Pancreas (tissue), 10 donors: Measurements from ENCODE around the gene CNTNAP5. TPM values are rescaled to one million over a fixed set of nuclear protein-coding genes. Genes with fewer than 3 reads are reported as not detected.

Experiments
- ATAC-seq, 4 donors: fragments of 200-7000 bp; cut with Tn5 transposase; one replicate each; pipeline versions ENCODE4 v1.8.0 to v1.9.1; 2020; ENCODE audit warnings: mild to moderate bottlenecking in 4 of 4, moderate library complexity in 4 of 4
- DNase-seq, 6 donors: peaks; one replicate each; pipeline ENCODE4 v3.0.0-alpha.2; 2020
- FAIRE-seq: peaks from 2 replicates; lab custom pipeline; 2012; peaks lifted over from hg19 to GRCh38; lab: Jason Lieb, UNC
- H3K27ac ChIP-seq, 4 donors: fragments of 200-600 bp; sonication (generic); 1 replicate in 3 of 4; 2 replicates in 1 of 4; pipeline versions ENCODE4 v1.5.0 to v1.8.0; 2020
- H3K27me3 ChIP-seq, 4 donors: fragments of 200-600 bp; one replicate each; pipeline ENCODE4 v1.8.0; 2021
- H3K36me3 ChIP-seq, 3 donors: fragments of 200-600 bp; sonication (generic) in 1 of 3; one replicate each; pipeline versions ENCODE4 v1.5.0 to v1.8.0; 2020 to 2021
- H3K4me1 ChIP-seq, 3 donors: fragments of 200-600 bp; one replicate each; pipeline ENCODE4 v1.8.0; 2021
- H3K4me3 ChIP-seq, 4 donors: fragments of 200-600 bp; sonication (generic) in 2 of 4; one replicate each; pipeline versions ENCODE4 v1.5.0 to v1.8.0; 2020 to 2021
- H3K9me3 ChIP-seq, 4 donors: fragments of 200-600 bp; one replicate each; pipeline ENCODE4 v1.8.0; 2021
- CTCF ChIP-seq, 4 donors: fragments of 200-600 bp; sonication (generic) in 3 of 4; IDR thresholded peaks; one replicate each; pipeline versions ENCODE4 v1.5.0 to v1.8.0; 2021; ENCODE audit warnings: antibody characterized with exemption in 4 of 4
- WGBS, 2 donors: extraction: QIAGEN DNeasy Blood & Tissue Kit; methylation state at CpG; one replicate each; pipeline ENCODE4 v1.1.7; 2013; 5-methylcytosine and 5-hydroxymethylcytosine counted together
- intact Hi-C, 3 donors: fragments of 100-400 bp; cut with DNase I; formaldehyde crosslinking; loops; one replicate each; pipeline versions ENCODE4 v1.11.1 to v1.14.2; 2022
- polyA plus RNA-seq, 2 donors: library from polyadenylated mRNA; stranded (reverse); fragments of 200-250 nt; gene quantifications; one replicate each; pipeline ENCODE4 v1.2.3, GENCODE V29; 2013
- total RNA-seq, 6 donors: library from RNA; stranded (reverse); fragmentation: NEBNext Ultra II Directional in 4 of 6; extraction: Animal tissue kit (Norgen Biotek cat#: 25700) in 4 of 6; gene quantifications; one replicate each; pipeline versions ENCODE4 v1.2.1 to v1.2.4, GENCODE V29; 2021 to 2023
- donor health status: healthy with polysubstance abuse.
- donor health status: DM: no; HTN: no; CAD: no; lungs with moderate emphysema.
- donor health status: DM: no; HTN: no; CAD: no.
- donor health status: control.
- donor health status: control.
- donor health status: Bipolar disorder and iron deficiency.
- donor health status: DM: yes; HTN: yes; CAD: no.
- donor health status: DM: no; HTN: no; CAD: no.
- donor health status: DM: no; HTN: no; CAD: no.
- donor health status: DM: yes; HTN: yes; CAD: no.

Gene CNTNAP5
- total and polyA plus RNA-seq, 8 donors, result 0.05 to 0.43 (median 0.12) TPM

- H3K9me3 ChIP-seq, result no peaks in the 10 kb centered on the region
- peak in 2 of 4 donors; percentile 37 to 68 for ATAC-seq
- TF ChIP-seq CTCF (IDR thresholded peaks at IDR 0.05), result no peak
- 37 to 52% methylated on average over 10 of the region's 10 CpGs for WGBS, 2 donors
- DNase-seq, result no peak
- H3K4me3 ChIP-seq, result no peak overlapping the region
- no peaks in the 10 kb centered on the region for H3K36me3 ChIP-seq
- FAIRE-seq, result no peak
- intact Hi-C loops, result no loop called here
- no peaks in the 10 kb centered on the region for H3K4me1 ChIP-seq
- H3K27me3 ChIP-seq, result no peaks in the 10 kb centered on the region
- no peak overlapping the region for H3K27ac ChIP-seq
Observed at GRCh38 chr2:124542932-124543640, 518.0 kb downstream of the CNTNAP5 start.

- Histone ChIP-seq H3K4me3 (no peak overlapping the region), H3K27ac (no peak overlapping the region), H3K27me3 (no peaks in the 10 kb centered on the region), H3K9me3 (no peaks in the 10 kb centered on the region), H3K36me3 (no peaks in the 10 kb centered on the region), H3K4me1 (no peaks in the 10 kb centered on the region)
- WGBS, 2 donors, result 51 to 65% methylated on average over 3 of the region's 3 CpGs
- DNase-seq, result no peak
- intact Hi-C loops, result no loop called here
- ATAC-seq, result no peak
- TF ChIP-seq CTCF (IDR thresholded peaks at IDR 0.05), result no peak
- FAIRE-seq, result no peak
Observed at GRCh38 chr2:124547700-124548099, 522.6 kb downstream of the CNTNAP5 start.

GRCh38 chr2:124558277-124558905 lies 533.3 kb downstream of the CNTNAP5 start:
- Histone ChIP-seq H3K9me3 (no peaks in the 10 kb centered on the region), H3K4me1 (no peaks in the 10 kb centered on the region), H3K36me3 (no peaks in the 10 kb centered on the region), H3K27ac (no peak overlapping the region), H3K4me3 (no peak overlapping the region), H3K27me3 (no peaks in the 10 kb centered on the region)
- no peak for TF ChIP-seq CTCF (IDR thresholded peaks at IDR 0.05)
- ATAC-seq (no peak), DNase-seq (no peak), FAIRE-seq (no peak)
- intact Hi-C loops, result no loop called here
- 48 to 64% methylated on average over 6 of the region's 6 CpGs for WGBS, 2 donors

GRCh38 chr2:124559236-124559635 lies 534.1 kb downstream of the CNTNAP5 start:
- FAIRE-seq, result no peak

More at GRCh38 chr2:124559236-124559635, 534.1 kb downstream of the CNTNAP5 start:
- no peak for ATAC-seq
- 44 to 76% methylated on average over 2 of the region's 2 CpGs for WGBS, 2 donors
- no peak for DNase-seq
- Histone ChIP-seq H3K27ac (no peak overlapping the region), H3K9me3 (no peaks in the 10 kb centered on the region), H3K36me3 (no peaks in the 10 kb centered on the region), H3K4me3 (no peak overlapping the region), H3K4me1 (no peaks in the 10 kb centered on the region), H3K27me3 (no peaks in the 10 kb centered on the region)
- intact Hi-C loops, result no loop called here
- TF ChIP-seq CTCF (IDR thresholded peaks at IDR 0.05), result no peak
